ENCODE results near the gene KCNAB1. TPM values are rescaled to one million over a fixed set of nuclear protein-coding genes. Genes with fewer than 3 reads are reported as not detected.
"Not testable (repeated sequence)": the region's sequence is repeated elsewhere in the genome, so short reads cannot be mapped to it uniquely, and the experiment has no call there.

Gene KCNAB1
- total RNA-seq, 1 donor from 2014 or later = 0.40 TPM

DNA sequence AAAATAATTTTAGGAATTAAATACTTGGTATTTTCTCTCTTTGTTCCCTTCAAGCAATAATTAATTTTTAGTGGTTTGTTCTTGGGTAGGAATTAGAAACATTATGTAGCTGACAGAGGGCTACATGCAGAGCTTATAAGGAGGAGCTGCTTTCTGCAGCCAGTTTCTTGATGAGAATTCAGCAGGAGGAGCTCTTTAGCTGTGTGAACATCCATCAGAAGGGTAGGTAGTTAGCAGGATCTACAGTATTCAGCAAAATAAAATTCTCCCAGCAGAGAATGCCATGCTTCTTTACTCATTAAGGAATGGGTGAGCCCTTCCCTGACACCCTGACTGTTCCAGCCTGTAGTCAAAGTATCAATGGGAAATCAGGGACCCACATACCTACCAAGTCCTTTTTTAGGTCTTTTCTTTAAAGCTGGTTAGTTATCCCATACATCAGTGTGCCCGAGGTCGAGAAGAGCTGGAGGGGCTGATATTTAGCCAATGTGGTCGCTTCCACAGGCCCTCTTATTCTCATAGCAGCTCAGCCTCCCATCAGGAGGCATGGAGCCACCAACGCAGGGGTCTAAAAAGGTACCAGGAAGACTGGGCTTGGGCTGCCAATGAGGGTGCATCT lies 54.0 kb downstream of the KCNAB1 start:
- DNase-seq (ENCODE audit: low read depth) = peak; percentile 57

GRCh38 chr3:156175570-156175969 lies 55.2 kb downstream of the KCNAB1 start:
- peak; percentile 22 for DNase-seq (ENCODE audit: low read depth)

- no peak for DNase-seq (ENCODE audit: low read depth)
These were observed 55.7 kb downstream of the KCNAB1 start for GRCh38 chr3:156176048-156176447.

- no peak for DNase-seq (ENCODE audit: low read depth)
These were observed 56.3 kb downstream of the KCNAB1 start for GRCh38 chr3:156176629-156177210.

- DNase-seq (ENCODE audit: low read depth) = no peak
These were observed 59.7 kb downstream of the KCNAB1 start for GRCh38 chr3:156180077-156180476.

DNA sequence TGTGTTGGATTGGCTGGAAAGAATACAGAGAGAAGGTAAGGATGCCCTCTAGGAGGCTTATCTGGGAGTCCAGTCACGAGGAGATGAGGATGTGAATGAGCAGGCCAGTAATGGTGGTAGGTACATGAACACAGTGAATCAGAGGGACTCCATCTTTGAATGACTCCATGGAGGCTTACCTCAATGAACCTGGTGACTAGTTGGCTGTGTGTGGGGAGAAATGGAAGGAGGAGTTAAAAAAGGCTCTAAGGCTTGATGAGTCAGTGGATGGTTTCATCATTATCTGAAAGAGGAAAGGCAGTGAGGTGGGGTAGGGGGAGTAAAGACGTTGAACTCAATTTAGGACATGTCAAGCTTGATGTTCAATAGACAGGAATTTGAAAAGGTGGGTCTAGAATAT lies 61.1 kb downstream of the KCNAB1 start:
- DNase-seq (ENCODE audit: low read depth) = peak; percentile 9

GRCh38 chr3:156183396-156183795 lies 63.0 kb downstream of the KCNAB1 start:
- no peak for DNase-seq (ENCODE audit: low read depth)

DNA sequence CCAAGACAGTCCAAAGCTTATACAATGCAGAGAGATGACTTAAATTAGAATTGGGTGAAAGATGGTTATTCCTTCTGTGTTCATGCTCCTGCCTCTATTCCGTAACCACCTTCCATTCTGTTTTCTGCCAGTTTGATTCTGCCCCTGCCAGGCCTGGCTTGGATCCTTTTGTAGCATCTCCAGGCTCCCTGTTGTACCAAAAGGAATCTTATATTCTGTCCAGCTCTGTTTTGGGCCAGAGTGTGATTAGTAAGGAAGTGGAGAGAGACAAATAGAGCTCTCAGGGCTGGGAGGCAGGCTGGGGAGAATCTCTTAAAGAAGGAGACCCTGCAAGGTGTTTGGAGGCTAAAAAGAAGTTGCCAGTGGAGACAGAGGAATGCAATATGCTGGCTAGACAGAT lies 63.8 kb downstream of the KCNAB1 start:
- DNase-seq (ENCODE audit: low read depth) = no peak

DNA sequence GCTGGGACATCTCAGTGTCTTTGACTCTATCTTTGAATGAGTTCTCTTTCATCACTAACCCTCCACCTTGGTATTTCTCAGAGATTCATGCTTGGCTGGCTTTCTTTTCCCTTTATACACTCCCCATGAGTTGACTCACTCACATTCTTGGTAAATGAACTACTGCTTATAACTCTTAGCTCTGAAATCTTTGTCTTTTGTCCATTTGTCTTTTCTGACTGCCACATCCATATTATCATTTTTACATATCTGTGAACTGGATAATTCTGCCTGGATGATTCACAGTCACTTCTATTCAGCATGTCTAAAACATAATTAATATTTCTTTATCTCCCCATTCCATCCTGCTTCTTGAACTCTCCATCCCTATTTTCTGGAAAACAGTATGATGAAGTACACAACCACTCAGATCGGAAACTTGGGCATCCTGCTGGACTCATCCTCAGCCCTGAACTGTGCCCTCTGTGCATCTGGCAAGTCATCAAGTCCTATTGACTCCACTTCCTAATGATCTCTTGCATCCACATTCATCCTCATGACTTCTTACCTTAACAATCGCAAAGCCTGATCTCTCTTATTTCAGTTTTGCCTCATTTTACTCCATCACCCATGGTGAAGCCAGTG lies 66.9 kb downstream of the KCNAB1 start:
- no peak for DNase-seq (ENCODE audit: low read depth)

GRCh38 chr3:156188757-156189156 lies 68.4 kb downstream of the KCNAB1 start:
- DNase-seq (ENCODE audit: low read depth) = no peak

DNA sequence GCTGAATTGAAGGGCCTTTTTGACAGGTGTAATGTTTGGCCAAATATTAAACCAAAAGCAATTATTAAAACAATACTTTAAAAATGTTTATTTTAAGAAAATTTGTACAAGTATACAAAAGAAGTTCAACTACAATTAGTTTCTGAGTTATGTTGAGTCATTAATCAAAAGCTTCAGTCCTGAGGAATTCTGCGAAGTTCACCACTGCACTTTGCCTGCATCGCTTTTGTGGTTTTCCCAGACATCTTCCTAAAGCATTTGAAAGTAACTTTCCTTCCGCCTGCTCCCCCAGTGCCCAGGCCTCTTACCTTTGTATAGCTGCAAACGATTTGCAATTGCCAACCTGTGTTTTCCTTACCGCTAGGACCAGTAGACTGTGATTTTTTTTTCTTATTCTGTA lies 69.5 kb downstream of the KCNAB1 start:
- no peak for DNase-seq (ENCODE audit: low read depth)

GRCh38 chr3:156194945-156195344 lies 74.6 kb downstream of the KCNAB1 start:
- DNase-seq (ENCODE audit: low read depth) = not testable (repeated sequence)

DNA sequence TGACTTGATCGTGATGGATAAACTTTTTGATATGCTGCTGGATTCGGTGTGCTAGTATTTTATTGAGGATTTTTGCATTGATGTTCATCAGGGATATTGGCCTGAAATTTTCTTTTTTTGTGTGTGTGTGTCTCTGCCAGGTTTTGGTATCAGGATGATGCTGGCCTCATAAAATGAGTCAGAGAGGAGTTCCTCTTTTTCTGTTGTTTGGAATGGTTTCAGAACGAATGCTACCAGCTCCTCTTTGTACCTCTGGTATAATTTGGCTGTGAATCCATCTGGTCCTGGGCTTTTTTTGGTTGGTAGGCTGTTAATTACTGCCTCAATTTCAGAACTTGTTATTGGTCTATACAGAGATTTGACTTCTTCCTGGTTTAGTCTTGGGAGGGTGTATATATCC lies 76.8 kb downstream of the KCNAB1 start:
- not testable (repeated sequence) for DNase-seq (ENCODE audit: low read depth)

DNA sequence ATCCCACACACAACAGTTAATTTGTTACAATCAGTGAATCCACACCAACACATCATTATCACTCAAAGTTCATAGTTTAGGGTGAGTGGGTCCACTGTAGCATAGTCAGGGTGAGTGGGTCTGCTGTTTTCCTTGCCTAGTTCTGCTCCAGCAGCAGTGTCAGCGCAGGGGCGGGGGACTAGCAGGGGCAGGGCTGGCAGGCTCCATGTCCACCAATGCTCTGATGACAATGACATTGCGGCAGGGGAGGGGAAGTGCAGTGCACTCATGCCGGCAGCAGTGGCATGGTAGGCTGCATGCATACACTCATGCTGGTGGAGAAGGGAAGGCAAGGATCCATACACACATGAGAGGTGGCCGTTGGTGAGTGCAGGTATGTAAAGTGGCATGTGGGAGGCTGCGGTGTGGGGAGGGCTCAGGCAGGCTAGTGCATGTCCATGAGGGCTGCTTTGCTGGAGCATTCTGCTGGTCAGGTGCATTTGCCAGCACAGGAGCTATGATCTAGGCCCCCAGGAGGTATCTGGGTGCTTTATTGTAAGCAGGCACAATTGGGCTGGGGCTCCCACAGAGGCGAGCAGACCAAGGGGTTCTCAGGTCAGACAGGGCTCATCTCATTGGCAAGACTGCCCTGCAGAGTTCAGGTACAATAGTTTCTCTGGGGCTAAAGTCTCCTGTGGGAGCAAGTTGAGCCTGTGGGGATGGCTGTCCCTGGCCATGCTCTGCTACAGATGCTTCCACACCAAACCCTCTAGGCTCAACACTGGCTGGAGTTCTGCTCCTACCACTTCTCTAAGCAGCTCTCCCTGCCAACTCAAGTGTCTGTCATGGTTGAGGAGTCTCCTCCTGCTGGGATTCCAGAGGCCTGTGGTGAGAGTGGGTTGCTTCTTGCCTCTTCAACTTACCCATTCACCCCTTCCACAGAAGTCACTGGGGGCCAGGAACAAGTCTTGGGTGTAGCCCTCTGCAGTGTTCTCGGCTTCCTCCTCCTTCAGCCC lies 81.3 kb downstream of the KCNAB1 start:
- DNase-seq (ENCODE audit: low read depth) = no peak

DNA sequence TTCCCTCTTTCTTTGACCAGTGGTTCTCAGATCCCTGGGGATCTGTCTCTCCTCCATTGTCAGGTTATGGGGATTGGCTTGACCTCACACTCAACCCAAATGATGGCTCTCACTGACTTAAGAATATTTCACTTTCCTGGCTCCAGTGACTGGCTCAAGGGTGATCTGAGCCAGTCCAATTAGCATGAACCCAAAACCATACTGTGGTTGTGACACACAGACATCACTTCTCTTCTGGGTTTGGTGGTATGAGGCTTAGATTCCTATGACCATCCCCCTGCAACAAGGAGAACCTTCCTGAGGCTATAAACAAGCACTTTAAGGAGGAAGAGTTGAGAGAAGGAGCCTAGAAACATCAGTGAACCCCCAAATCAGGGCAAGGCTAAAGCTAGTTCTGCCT lies 85.8 kb downstream of the KCNAB1 start:
- peak; percentile 35 for DNase-seq (ENCODE audit: low read depth)

DNA sequence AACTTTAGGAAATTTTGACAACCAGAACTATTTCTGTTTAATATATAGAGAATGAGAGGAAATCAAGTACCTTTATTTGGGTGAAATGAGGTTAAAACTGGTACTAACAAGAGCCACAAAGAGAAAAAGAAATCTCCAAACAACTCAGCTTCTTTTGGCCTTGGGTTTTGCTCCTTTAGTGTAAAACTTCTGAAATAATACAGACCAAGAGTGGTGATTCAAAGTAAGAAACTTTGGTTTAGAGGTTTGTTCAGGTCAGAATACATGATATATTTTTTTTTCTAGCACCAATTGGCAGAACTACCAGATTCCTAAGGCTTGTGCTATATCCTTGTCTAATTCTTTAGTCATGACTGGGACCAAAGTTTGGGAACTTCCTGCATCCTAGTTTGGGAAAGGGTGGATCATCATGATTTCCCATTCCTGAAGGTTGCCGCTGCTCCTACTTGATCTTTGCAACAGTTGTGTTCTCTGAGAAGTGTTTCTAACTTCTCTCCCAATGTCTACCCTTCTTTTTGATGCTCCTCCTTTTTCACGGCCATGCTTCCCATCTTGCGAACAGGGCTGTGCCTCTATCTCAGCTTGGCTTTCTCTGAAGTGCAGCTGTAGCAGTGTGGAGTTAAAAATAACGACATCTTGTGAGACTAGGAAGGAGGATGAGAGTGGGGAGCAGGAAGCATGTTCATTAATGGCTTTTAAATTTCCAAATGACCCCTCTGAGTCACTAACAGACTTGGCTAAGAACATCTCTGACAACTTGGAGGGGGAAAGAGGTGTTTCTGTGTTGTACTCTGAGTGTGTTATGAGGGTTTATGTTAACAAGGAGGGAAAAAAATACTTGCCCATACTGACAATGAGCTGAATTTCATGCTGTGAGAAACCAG lies 87.7 kb downstream of the KCNAB1 start:
- peak; percentile 17 for DNase-seq (ENCODE audit: low read depth)

DNA sequence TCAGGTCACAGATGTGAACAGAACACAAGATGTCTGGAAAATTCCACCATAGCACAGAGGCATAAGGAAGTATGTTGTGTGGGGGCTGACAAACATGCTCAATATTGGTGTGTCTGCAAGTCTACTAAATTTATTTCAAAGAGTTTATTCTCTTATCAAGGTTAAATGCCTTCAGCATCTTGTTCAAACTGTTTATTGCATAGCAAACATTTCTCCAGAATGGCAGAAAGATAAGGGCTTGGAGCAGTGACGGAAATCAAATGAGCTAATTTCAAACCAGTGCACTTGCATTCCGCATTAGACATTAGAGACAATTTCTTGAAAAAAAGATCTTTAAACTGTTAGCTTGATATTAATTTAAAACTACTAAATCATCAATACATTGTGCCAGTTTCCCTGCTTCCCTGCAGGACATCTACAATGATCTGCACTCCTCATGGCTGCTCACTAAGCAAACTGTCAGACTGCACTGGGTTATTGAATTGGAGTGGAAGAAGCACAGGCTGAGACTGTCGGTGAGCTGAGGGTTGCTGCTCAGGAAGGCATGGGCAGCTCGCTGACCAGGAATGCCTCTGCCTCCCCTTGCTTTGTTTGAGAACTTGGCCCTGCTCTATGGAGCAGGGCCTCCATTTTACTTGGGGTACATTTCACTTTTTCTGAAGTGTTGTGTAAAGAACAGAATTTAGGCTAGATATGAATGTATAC lies 89.4 kb downstream of the KCNAB1 start:
- DNase-seq (ENCODE audit: low read depth) = no peak

DNA sequence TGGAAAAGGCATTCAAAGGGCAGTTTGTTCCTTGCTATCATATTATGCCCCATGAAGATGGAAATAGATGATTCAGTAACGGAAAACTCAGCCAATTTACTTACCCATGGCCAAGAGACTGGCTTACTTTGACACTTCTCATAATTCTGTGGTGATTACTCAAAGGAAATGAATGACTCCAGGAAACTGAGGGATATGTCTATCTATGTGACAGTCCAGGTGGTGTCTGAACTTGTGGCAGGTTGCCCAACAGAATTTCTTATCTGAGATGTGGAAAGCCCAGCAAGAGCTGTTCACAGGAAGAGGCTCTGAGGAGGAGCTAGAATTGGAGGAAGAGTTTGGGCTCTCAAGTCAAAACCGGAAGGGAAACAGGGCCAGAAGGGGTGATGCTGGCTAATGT lies 91.2 kb downstream of the KCNAB1 start:
- no peak for DNase-seq (ENCODE audit: low read depth)

- DNase-seq (ENCODE audit: low read depth) = no peak
These were observed 94.3 kb downstream of the KCNAB1 start for GRCh38 chr3:156214676-156215075.

DNA sequence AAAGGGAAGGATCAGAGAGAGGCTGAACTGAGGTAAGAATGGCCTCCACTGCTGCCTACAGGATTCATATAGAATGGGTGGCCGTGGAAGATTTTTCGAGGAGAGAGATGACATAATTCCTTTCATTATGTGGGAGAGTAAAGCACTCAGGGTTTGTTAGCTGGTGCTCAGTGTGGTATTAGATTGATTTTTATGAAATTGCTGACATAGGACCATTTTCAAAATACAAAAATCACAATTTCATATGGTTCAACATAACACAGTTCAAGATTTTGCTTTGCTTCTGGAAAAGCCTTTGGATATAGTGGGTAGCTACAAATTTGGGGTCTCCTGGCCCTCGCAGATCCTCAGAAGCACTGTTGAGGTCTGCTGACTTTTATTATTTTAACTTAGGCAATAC lies 95.4 kb downstream of the KCNAB1 start:
- DNase-seq (ENCODE audit: low read depth) = no peak

All from myocyte (in vitro differentiated cells).